HEK293 (cell line): ENCODE results near the gene OR13J1.

Experiments used
- CTCF ChIA-PET: fragments of 350-600 bp; formaldehyde crosslinking; extraction: SDS; loops from one replicate; lab custom pipeline; 2021; ENCODE audit warnings: antibody characterized with exemption; lab: Yijun Ruan, JAX
- POLR2A ChIA-PET: fragments of 300-600 bp; formaldehyde crosslinking; extraction: SDS; loops from one replicate; lab custom pipeline; 2020; ENCODE audit warnings: antibody characterized with exemption, inconsistent platforms; lab: Yijun Ruan, JAX
- H3K27ac ChIP-seq: fragments of 200-500 bp; sonication (Bioruptor generic); 2 replicates; pipeline ENCODE4 v1.5.1; 2014; ENCODE audit warnings: low read depth, low read length, control low read depth, inconsistent platforms; ENCODE audit errors: extremely low read depth
- H3K36me3 ChIP-seq, 2 experiments: fragments of 200-500 bp in 1 of 2; sonication (Bioruptor generic) in 1 of 2; 1 replicate in 1 of 2; 2 replicates in 1 of 2; pipeline ENCODE4 v1.5.1; 2014 to 2017; ENCODE audit warnings: inconsistent platforms in 2 of 2, low read length in 2 of 2; ENCODE audit not compliant: control insufficient read depth in 2 of 2, insufficient read depth in 1 of 2
- H3K4me1 ChIP-seq: fragments of 200-500 bp; sonication (Bioruptor generic); 2 replicates; pipeline ENCODE4 v1.5.1; 2014; ENCODE audit warnings: mild to moderate bottlenecking, low read length, inconsistent platforms; ENCODE audit not compliant: control insufficient read depth, insufficient read depth
- H3K4me3 ChIP-seq: 2 replicates; pipeline ENCODE4 v1.5.1; 2011; ENCODE audit warnings: low read depth, mild to moderate bottlenecking, control low read depth, low read length, moderate library complexity
- H3K9me3 ChIP-seq: fragments of 200-500 bp; sonication (Bioruptor generic); 2 replicates; pipeline ENCODE4 v1.5.1; 2014; ENCODE audit warnings: low read depth, low read length, inconsistent platforms; ENCODE audit not compliant: control insufficient read depth, insufficient read depth
- KLF10 ChIP-seq: fragments of 450-650 bp; IDR thresholded peaks from 2 replicates; pipeline ENCODE4 v1.5.1; 2018; ENCODE audit warnings: missing biosample characterization, mild to moderate bottlenecking, missing genetic modification characterization
- MYNN ChIP-seq: fragments of 450-650 bp; formaldehyde crosslinking; IDR thresholded peaks from 2 replicates; pipeline ENCODE4 v1.5.1; 2016; ENCODE audit warnings: missing biosample characterization, missing genetic modification characterization, borderline replicate concordance
- ZFP41 ChIP-seq: fragments of 450-650 bp; formaldehyde crosslinking; IDR thresholded peaks from 2 replicates; pipeline ENCODE4 v1.5.1; 2016; ENCODE audit warnings: missing biosample characterization, missing genetic modification characterization, borderline replicate concordance
- ZNF114 ChIP-seq: fragments of 450-650 bp; formaldehyde crosslinking; IDR thresholded peaks from 2 replicates; pipeline ENCODE4 v1.5.0; 2017; ENCODE audit warnings: missing biosample characterization, missing genetic modification characterization
- ZNF398 ChIP-seq: fragments of 450-650 bp; formaldehyde crosslinking; IDR thresholded peaks from 2 replicates; pipeline ENCODE4 v1.5.1; 2017; ENCODE audit warnings: missing biosample characterization, missing genetic modification characterization
- ZNF513 ChIP-seq: fragments of 450-650 bp; IDR thresholded peaks from 2 replicates; pipeline ENCODE4 v1.5.1; 2018; ENCODE audit warnings: missing biosample characterization, missing genetic modification characterization
- ZNF518A ChIP-seq: fragments of 450-650 bp; formaldehyde crosslinking; conservative IDR thresholded peaks from 2 replicates; pipeline ENCODE4 v1.5.1; 2016; ENCODE audit warnings: low read depth, missing biosample characterization, missing genetic modification characterization
- ZNF548 ChIP-seq: fragments of 450-650 bp; formaldehyde crosslinking; IDR thresholded peaks from 2 replicates; pipeline ENCODE4 v1.5.1; 2016; ENCODE audit warnings: missing biosample characterization, missing genetic modification characterization
- ZNF792 ChIP-seq: fragments of 450-650 bp; formaldehyde crosslinking; IDR thresholded peaks from 2 replicates; pipeline ENCODE4 v1.5.1; 2016; ENCODE audit warnings: missing biosample characterization, missing genetic modification characterization
- ZSCAN30 ChIP-seq: fragments of 450-650 bp; IDR thresholded peaks from 2 replicates; pipeline ENCODE4 v1.5.1; 2018; ENCODE audit warnings: missing biosample characterization, mild to moderate bottlenecking, missing genetic modification characterization, moderate library complexity
- ZXDB ChIP-seq: fragments of 450-650 bp; formaldehyde crosslinking; IDR thresholded peaks from 2 replicates; pipeline ENCODE4 v1.5.1; 2016; ENCODE audit warnings: missing biosample characterization, missing genetic modification characterization

OR13J1 gene

GRCh38 chr9:35820076-35820475, 50.1 kb downstream of the OR13J1 start:
- no peak for TF ChIP-seq ZNF792 (tag by site-specific recombination)
- no peak for TF ChIP-seq KLF10 (tag by site-specific recombination)
- TF ChIP-seq ZNF513: no peak
- TF ChIP-seq ZNF398 (tag by site-specific recombination): no peak
- TF ChIP-seq MYNN (tag by site-specific recombination): no peak
- TF ChIP-seq ZSCAN30 (tag by site-specific recombination): no peak
- no peak for TF ChIP-seq ZNF114 (tag by site-specific recombination)
- no peak for TF ChIP-seq ZFP41 (tag by site-specific recombination)
- TF ChIP-seq ZNF548 (tag by site-specific recombination): no peak
- no peak for TF ChIP-seq ZXDB (tag by site-specific recombination)
- TF ChIP-seq ZNF518A (tag by site-specific recombination): no peak
- Histone ChIP-seq H3K4me3 (no peak overlapping the region), H3K27ac (no peak overlapping the region), H3K4me1 (no peaks in the 10 kb centered on the region), H3K36me3 (no peaks in the 10 kb centered on the region), H3K9me3 (no peaks in the 10 kb centered on the region)
- ChIA-PET POLR2A (no interaction called here), CTCF (no interaction called here)
